ENCODE results near the gene COMMD9. TPM values are rescaled to one million over a fixed set of nuclear protein-coding genes. Genes with fewer than 3 reads are reported as not detected.

The COMMD9 gene
- total and polyA plus RNA-seq, 3 donors from 2014 or later, result 42.7 to 73.9 (median 58.2) TPM

- Histone ChIP-seq H3K27ac (no peak overlapping the region), H3K4me3 (no peak overlapping the region), H3K27me3 (no peaks in the 10 kb centered on the region), H3K9me3 (no peaks in the 10 kb centered on the region), H3K36me3 (ENCODE audit: low read depth, missing control alignments) (no peaks in the 10 kb centered on the region), H3K4me1 (no peaks in the 10 kb centered on the region)
- TF ChIP-seq POLR2A (IDR thresholded peaks at IDR 0.05), result no peak
- TF ChIP-seq, protein P1, sequence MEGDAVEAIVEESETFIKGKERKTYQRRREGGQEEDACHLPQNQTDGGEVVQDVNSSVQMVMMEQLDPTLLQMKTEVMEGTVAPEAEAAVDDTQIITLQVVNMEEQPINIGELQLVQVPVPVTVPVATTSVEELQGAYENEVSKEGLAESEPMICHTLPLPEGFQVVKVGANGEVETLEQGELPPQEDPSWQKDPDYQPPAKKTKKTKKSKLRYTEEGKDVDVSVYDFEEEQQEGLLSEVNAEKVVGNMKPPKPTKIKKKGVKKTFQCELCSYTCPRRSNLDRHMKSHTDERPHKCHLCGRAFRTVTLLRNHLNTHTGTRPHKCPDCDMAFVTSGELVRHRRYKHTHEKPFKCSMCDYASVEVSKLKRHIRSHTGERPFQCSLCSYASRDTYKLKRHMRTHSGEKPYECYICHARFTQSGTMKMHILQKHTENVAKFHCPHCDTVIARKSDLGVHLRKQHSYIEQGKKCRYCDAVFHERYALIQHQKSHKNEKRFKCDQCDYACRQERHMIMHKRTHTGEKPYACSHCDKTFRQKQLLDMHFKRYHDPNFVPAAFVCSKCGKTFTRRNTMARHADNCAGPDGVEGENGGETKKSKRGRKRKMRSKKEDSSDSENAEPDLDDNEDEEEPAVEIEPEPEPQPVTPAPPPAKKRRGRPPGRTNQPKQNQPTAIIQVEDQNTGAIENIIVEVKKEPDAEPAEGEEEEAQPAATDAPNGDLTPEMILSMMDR (IDR thresholded peaks at IDR 0.05), result no peak
- DNase-seq, result no peak
- WGBS, 2 donors, result 98% methylated on average over 3 of the region's 3 CpGs
- intact Hi-C loops (cut with DNase I; ENCODE audit: low total_unique reads), result no loop called here
Observed at GRCh38 chr11:36239636-36240035, 49.6 kb downstream of the COMMD9 start.

DNA sequence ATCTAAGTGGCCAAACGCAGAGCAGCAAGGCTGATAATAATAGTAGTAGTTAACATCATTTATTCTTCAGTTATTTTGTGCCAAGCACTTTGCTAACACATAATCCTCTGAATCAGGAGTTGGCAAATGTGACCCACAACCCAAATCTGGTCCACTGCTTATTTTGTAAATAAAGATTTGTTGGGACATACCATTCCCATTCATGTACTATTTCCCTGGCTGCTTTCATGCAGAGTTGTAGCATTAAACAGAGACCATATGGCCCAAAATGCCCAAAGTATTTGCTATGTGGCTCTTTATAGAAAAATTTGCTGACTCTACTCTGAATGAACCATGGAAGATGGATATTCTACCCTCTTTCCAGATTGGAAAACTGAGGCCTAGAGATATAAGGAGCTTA is 50.3 kb downstream of the COMMD9 start:
- Histone ChIP-seq H3K36me3 (ENCODE audit: low read depth, missing control alignments) (no peaks in the 10 kb centered on the region), H3K27me3 (no peaks in the 10 kb centered on the region), H3K4me3 (no peak overlapping the region), H3K27ac (no peak overlapping the region), H3K9me3 (no peaks in the 10 kb centered on the region), H3K4me1 (no peaks in the 10 kb centered on the region)
- intact Hi-C loops (cut with DNase I; ENCODE audit: low total_unique reads), result no loop called here
- TF ChIP-seq, protein P1 (IDR thresholded peaks at IDR 0.05), result no peak
- no peak for TF ChIP-seq POLR2A (IDR thresholded peaks at IDR 0.05)
- no peak for DNase-seq
- 88% methylated on average over 1 of the region's 1 CpG for WGBS, 2 donors

DNA sequence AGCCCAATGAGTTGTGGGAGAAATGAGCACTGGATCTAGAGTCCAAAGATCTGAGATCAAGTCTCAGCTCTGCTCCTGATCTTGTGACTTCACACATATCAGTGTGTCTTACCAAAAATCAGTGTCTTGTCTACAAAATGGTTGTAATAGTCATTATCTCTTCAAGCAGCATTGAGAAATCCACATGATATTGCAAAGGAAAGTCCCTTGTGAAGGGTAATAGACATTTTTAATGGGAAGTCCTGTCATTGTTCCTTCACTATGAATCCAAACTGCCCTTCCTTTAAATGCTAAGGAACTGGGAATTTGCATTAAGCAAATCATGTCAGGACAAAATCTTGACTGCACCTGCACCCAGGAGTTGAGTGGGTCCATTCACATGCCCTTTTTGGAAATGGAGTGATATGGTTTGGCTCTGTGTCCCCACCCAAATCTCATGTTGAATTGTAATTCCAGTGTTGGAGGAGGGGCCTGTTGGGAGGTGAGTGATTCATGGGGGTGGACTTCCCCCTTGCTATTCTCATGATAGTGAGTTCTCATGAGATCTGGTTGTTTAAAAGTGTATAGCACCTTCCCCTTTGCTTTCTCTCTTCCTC is 51.1 kb downstream of the COMMD9 start:
- Histone ChIP-seq H3K27me3 (no peaks in the 10 kb centered on the region), H3K4me3 (no peak overlapping the region), H3K4me1 (no peaks in the 10 kb centered on the region), H3K27ac (no peak overlapping the region), H3K9me3 (no peaks in the 10 kb centered on the region), H3K36me3 (ENCODE audit: low read depth, missing control alignments) (no peaks in the 10 kb centered on the region)
- no peak for TF ChIP-seq POLR2A (IDR thresholded peaks at IDR 0.05)
- TF ChIP-seq, protein P1 (IDR thresholded peaks at IDR 0.05), result no peak
- no peak for DNase-seq
- intact Hi-C loops (cut with DNase I; ENCODE audit: low total_unique reads), result no loop called here

DNA sequence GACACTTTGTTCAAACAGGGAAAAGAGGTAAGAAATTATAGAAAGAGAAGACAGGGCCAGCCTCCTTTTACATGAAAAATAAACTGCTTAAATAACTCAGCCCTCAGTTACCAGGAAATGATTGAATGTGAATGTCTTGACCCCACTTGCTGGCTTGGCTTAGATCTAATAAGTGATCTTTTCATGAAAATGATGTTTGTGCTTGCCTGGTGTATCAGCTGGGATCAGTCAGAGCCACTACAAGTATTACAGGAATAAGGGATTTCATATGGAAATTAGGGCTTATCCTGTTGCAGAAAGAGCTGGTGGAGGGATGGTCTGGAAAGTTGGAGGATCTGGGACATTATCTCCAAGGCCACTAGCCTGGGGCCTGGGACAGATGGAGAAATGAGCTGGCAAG is 51.8 kb downstream of the COMMD9 start:
- Histone ChIP-seq H3K4me3 (no peak overlapping the region), H3K36me3 (ENCODE audit: low read depth, missing control alignments) (no peaks in the 10 kb centered on the region), H3K9me3 (no peaks in the 10 kb centered on the region), H3K27ac (no peak overlapping the region), H3K4me1 (no peaks in the 10 kb centered on the region), H3K27me3 (no peaks in the 10 kb centered on the region)
- TF ChIP-seq POLR2A (IDR thresholded peaks at IDR 0.05), result no peak
- TF ChIP-seq, protein P1 (IDR thresholded peaks at IDR 0.05), result no peak
- no peak for DNase-seq
- intact Hi-C loops (cut with DNase I; ENCODE audit: low total_unique reads), result no loop called here

DNA sequence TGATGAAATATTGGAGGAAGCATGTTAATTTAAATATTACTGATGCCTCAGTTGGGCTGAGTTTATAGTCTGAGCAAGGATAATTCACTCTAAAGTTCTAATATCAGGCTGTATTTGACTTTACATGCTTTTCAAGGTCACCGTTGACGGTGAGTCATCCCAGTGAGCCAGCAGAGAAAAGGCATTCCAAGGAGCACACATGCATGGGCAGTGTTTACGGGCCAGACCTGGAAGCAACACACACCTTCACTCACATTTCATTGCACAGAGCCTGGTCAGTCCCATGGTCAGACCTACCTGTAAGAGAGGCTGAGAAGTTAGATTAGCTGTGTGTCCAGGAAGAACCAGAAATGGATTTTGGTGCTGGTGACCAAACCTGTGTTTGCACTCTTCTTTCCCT is 53.5 kb downstream of the COMMD9 start:
- DNase-seq, result no peak
- no peak overlapping the region for H3K27ac ChIP-seq
- 62 to 63% methylated on average over 3 of the region's 3 CpGs for WGBS, 2 donors

More for the DNA sequence above, 53.5 kb downstream of the COMMD9 start:
- Histone ChIP-seq H3K27me3 (no peaks in the 10 kb centered on the region), H3K4me1 (no peaks in the 10 kb centered on the region), H3K4me3 (no peak overlapping the region), H3K36me3 (ENCODE audit: low read depth, missing control alignments) (no peaks in the 10 kb centered on the region), H3K9me3 (no peaks in the 10 kb centered on the region)
- TF ChIP-seq POLR2A (IDR thresholded peaks at IDR 0.05), result no peak
- TF ChIP-seq, protein P1 (IDR thresholded peaks at IDR 0.05), result no peak
- intact Hi-C loops (cut with DNase I; ENCODE audit: low total_unique reads), result no loop called here

Data from testis (tissue), 3 donors.